Uterus (tissue), 4 donors: ENCODE measurements around the gene BCAP29. TPM values are rescaled to one million over a fixed set of nuclear protein-coding genes. Genes with fewer than 3 reads are reported as not detected.

Source experiments
- DNase-seq, 2 donors: peaks; one replicate each; pipeline ENCODE4 v3.0.0-alpha.2; 2019 to 2020
- H3K27ac ChIP-seq, 2 donors: fragments of 200-600 bp; sonication (generic); 1 replicate in 1 of 2; 2 replicates in 1 of 2; pipeline ENCODE4 v1.5.1; 2016 to 2018
- H3K27me3 ChIP-seq, 2 donors: fragments of 200-600 bp; sonication (generic); one replicate each; pipeline ENCODE4 v1.5.1; 2018 to 2019; ENCODE audit warnings: control low read depth in 1 of 2
- H3K36me3 ChIP-seq, 2 donors: fragments of 200-600 bp; sonication (generic); one replicate each; pipeline ENCODE4 v1.5.1; 2019; ENCODE audit warnings: control low read depth in 1 of 2
- H3K4me1 ChIP-seq, 2 donors: fragments of 200-600 bp; sonication (generic); one replicate each; pipeline ENCODE4 v1.5.1; 2018 to 2019; ENCODE audit warnings: control low read depth in 1 of 2
- H3K4me3 ChIP-seq, 2 donors: fragments of 200-600 bp; sonication (generic); 1 replicate in 1 of 2; 2 replicates in 1 of 2; pipeline ENCODE4 v1.5.1; 2018 to 2019; ENCODE audit warnings: mild to moderate bottlenecking in 1 of 2
- H3K9me3 ChIP-seq, 2 donors: fragments of 200-600 bp; sonication (generic); one replicate each; pipeline ENCODE4 v1.5.1; 2019; ENCODE audit warnings: control low read depth in 1 of 2
- CTCF ChIP-seq, 4 experiments: fragments of 200-600 bp in 2 of 4; fragments of 450-650 bp in 2 of 4; sonication (generic) in 2 of 4; IDR thresholded peaks; one replicate each; pipeline ENCODE4 v1.5.1; 2016 to 2019; ENCODE audit warnings: antibody characterized with exemption in 4 of 4, mild to moderate bottlenecking in 2 of 4, moderate library complexity in 1 of 4
- POLR2A ChIP-seq, 2 donors: fragments of 450-650 bp; IDR thresholded peaks; one replicate each; pipeline ENCODE4 v1.6.1; 2016; ENCODE audit warnings: antibody characterized with exemption in 2 of 2, mild to moderate bottlenecking in 1 of 2, moderate library complexity in 1 of 2
- intact Hi-C: fragments of 100-400 bp; cut with DNase I; formaldehyde crosslinking; loops from one replicate; pipeline ENCODE4 v1.15.1; 2023; ENCODE audit warnings: low total_unique reads
- total RNA-seq, 4 donors: library from RNA; depleted of rRNA in 3 of 4; stranded (reverse); fragments of >200 nt in 3 of 4; gene quantifications; one replicate each; pipeline versions ENCODE4 v1.1.0 to v1.2.4, GENCODE V29; 2014 to 2023
- donor health status: DM: yes; HTN: yes; CAD: no.

The BCAP29 gene
- total RNA-seq, 4 donors from 2014 or later = 13.6 to 287 (median 110) TPM

- intact Hi-C loops = no loop called here
Measured at GRCh38 chr7:107658467-107658866, 78.4 kb downstream of the BCAP29 start.

GRCh38 chr7:107659666-107660065 is 79.6 kb downstream of the BCAP29 start:
- peaks cover 0 to 8% of the 10 kb centered on the region in 2 donors for H3K4me1 ChIP-seq
- TF ChIP-seq POLR2A (IDR thresholded peaks at IDR 0.05) (no peak), CTCF (IDR thresholded peaks at IDR 0.05) (no peak)
- H3K27me3 ChIP-seq = peaks cover 0 to 3% of the 10 kb centered on the region in 2 donors
- H3K4me3 ChIP-seq = no peak overlapping the region
- no peak overlapping the region for H3K27ac ChIP-seq
- no peak for DNase-seq
- H3K36me3 ChIP-seq = no peaks in the 10 kb centered on the region
- intact Hi-C loops = no loop called here
- H3K9me3 ChIP-seq = no peaks in the 10 kb centered on the region

More at GRCh38 chr7:107658467-107658866, 78.4 kb downstream of the BCAP29 start:
- H3K4me1 ChIP-seq = peaks cover 0 to 8% of the 10 kb centered on the region in 2 donors
- peaks cover 0 to 3% of the 10 kb centered on the region in 2 donors for H3K27me3 ChIP-seq
- H3K4me3 ChIP-seq = no peak overlapping the region
- no peaks in the 10 kb centered on the region for H3K36me3 ChIP-seq
- no peaks in the 10 kb centered on the region for H3K9me3 ChIP-seq
- no peak for TF ChIP-seq CTCF (IDR thresholded peaks at IDR 0.05)
- no peak for TF ChIP-seq POLR2A (IDR thresholded peaks at IDR 0.05)
- no peak overlapping the region for H3K27ac ChIP-seq
- no peak for DNase-seq

GRCh38 chr7:107660381-107661080 is 80.5 kb downstream of the BCAP29 start, which contains the start of gene SLC26A4:
Gene SLC26A4 (plus strand): TSS chr7:107660828. CDS start chr7:107661642, 814 bp downstream.
- Histone ChIP-seq H3K4me1 (peaks cover 0 to 8% of the 10 kb centered on the region in 2 donors), H3K27ac (no peak within 1 kb of the TSS), H3K4me3 (peak within 1 kb of the TSS; percentile 29 to 40), H3K9me3 (no peaks in the 10 kb centered on the region), H3K27me3 (peaks cover 0 to 3% of the 10 kb centered on the region in 2 donors), H3K36me3 (no peaks in the 10 kb centered on the region)
- no peak for DNase-seq
- TF ChIP-seq POLR2A (IDR thresholded peaks at IDR 0.05) = no peak
- no peak for TF ChIP-seq CTCF (IDR thresholded peaks at IDR 0.05)
- intact Hi-C loops = no loop called here

GRCh38 chr7:107661081-107661864 is 81.2 kb downstream of the BCAP29 start:
- no peak for TF ChIP-seq POLR2A (IDR thresholded peaks at IDR 0.05)
- peak in 3 of 4 experiments; percentile 12 to 31 (median 21) for TF ChIP-seq CTCF (IDR thresholded peaks at IDR 0.05)
- peaks cover 0 to 8% of the 10 kb centered on the region in 2 donors for H3K4me1 ChIP-seq
- peak; percentile 37 to 45 for DNase-seq
- H3K9me3 ChIP-seq = no peaks in the 10 kb centered on the region
- H3K27me3 ChIP-seq = peaks cover 0 to 3% of the 10 kb centered on the region in 2 donors
- peak overlapping the region; percentile 29 to 40 for H3K4me3 ChIP-seq
- H3K27ac ChIP-seq = no peak overlapping the region
- no peaks in the 10 kb centered on the region for H3K36me3 ChIP-seq
- intact Hi-C loops = no loop called here
